Pancreas (tissue), 10 donors: Measurements from ENCODE around the gene THBS2. TPM values are rescaled to one million over a fixed set of nuclear protein-coding genes. Genes with fewer than 3 reads are reported as not detected.
"Not testable (repeated sequence)": the region's sequence is repeated elsewhere in the genome, so short reads cannot be mapped to it uniquely, and the experiment has no call there.

Experiments
- ATAC-seq, 4 donors: fragments of 200-7000 bp; cut with Tn5 transposase; one replicate each; pipeline versions ENCODE4 v1.8.0 to v1.9.1; 2020; ENCODE audit warnings: mild to moderate bottlenecking in 4 of 4, moderate library complexity in 4 of 4
- DNase-seq, 6 donors: peaks; one replicate each; pipeline ENCODE4 v3.0.0-alpha.2; 2020
- FAIRE-seq: peaks from 2 replicates; lab custom pipeline; 2012; peaks lifted over from hg19 to GRCh38; lab: Jason Lieb, UNC
- H3K27ac ChIP-seq, 4 donors: fragments of 200-600 bp; sonication (generic); 1 replicate in 3 of 4; 2 replicates in 1 of 4; pipeline versions ENCODE4 v1.5.0 to v1.8.0; 2020
- H3K27me3 ChIP-seq, 4 donors: fragments of 200-600 bp; one replicate each; pipeline ENCODE4 v1.8.0; 2021
- H3K36me3 ChIP-seq, 3 donors: fragments of 200-600 bp; sonication (generic) in 1 of 3; one replicate each; pipeline versions ENCODE4 v1.5.0 to v1.8.0; 2020 to 2021
- H3K4me1 ChIP-seq, 3 donors: fragments of 200-600 bp; one replicate each; pipeline ENCODE4 v1.8.0; 2021
- H3K4me3 ChIP-seq, 4 donors: fragments of 200-600 bp; sonication (generic) in 2 of 4; one replicate each; pipeline versions ENCODE4 v1.5.0 to v1.8.0; 2020 to 2021
- H3K9me3 ChIP-seq, 4 donors: fragments of 200-600 bp; one replicate each; pipeline ENCODE4 v1.8.0; 2021
- WGBS, 2 donors: extraction: QIAGEN DNeasy Blood & Tissue Kit; methylation state at CpG; one replicate each; pipeline ENCODE4 v1.1.7; 2013; 5-methylcytosine and 5-hydroxymethylcytosine counted together
- intact Hi-C, 3 donors: fragments of 100-400 bp; cut with DNase I; formaldehyde crosslinking; loops; one replicate each; pipeline versions ENCODE4 v1.11.1 to v1.14.2; 2022
- polyA plus RNA-seq, 2 donors: library from polyadenylated mRNA; stranded (reverse); fragments of 200-250 nt; gene quantifications; one replicate each; pipeline ENCODE4 v1.2.3, GENCODE V29; 2013
- total RNA-seq, 6 donors: library from RNA; stranded (reverse); fragmentation: NEBNext Ultra II Directional in 4 of 6; extraction: Animal tissue kit (Norgen Biotek cat#: 25700) in 4 of 6; gene quantifications; one replicate each; pipeline versions ENCODE4 v1.2.1 to v1.2.4, GENCODE V29; 2021 to 2023
- TF ChIP-seq, protein P1 (sequence below), 4 donors: fragments of 200-600 bp; sonication (generic) in 3 of 4; IDR thresholded peaks; one replicate each; pipeline versions ENCODE4 v1.5.0 to v1.8.0; 2021; ENCODE audit warnings: antibody characterized with exemption in 4 of 4
- donor health status: healthy with polysubstance abuse.
- donor health status: DM: no; HTN: no; CAD: no; lungs with moderate emphysema.
- donor health status: DM: no; HTN: no; CAD: no.
- donor health status: control.
- donor health status: control.
- donor health status: Bipolar disorder and iron deficiency.
- donor health status: DM: yes; HTN: yes; CAD: no.
- donor health status: DM: no; HTN: no; CAD: no.
- donor health status: DM: no; HTN: no; CAD: no.
- donor health status: DM: yes; HTN: yes; CAD: no.

THBS2 gene
- total and polyA plus RNA-seq, 8 donors = 0.96 to 39.4 (median 2.6) TPM

DNA sequence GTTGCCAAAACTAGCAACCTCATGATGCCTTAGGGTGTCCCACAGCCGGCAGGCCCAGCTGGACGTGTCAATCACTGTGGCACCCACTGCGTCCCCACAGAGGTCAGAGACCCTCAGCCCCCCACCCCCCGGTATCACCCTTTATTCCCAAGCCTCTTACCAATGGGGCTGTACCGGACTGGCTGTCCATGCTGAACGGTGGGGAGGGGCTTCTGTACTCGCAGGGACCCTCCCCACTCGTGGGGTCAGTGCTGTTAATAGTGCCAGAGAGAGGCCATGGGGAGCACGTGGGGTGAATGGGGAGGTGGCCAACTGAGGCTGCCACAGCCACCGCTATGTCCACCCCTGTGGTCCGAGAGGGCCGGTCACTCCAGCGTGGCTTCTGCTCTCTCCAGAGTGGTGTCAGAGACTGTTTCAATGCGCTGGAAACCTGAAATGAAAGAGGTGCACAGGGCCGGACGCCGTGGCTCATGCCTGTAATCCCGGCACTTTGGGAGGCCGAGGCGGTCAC lies 68.6 kb downstream of the THBS2 start:
- Histone ChIP-seq H3K27me3 (no peaks in the 10 kb centered on the region), H3K4me1 (no peaks in the 10 kb centered on the region), H3K36me3 (no peaks in the 10 kb centered on the region), H3K27ac (no peak overlapping the region), H3K9me3 (no peaks in the 10 kb centered on the region), H3K4me3 (no peak overlapping the region)
- no peak for ATAC-seq
- intact Hi-C loops = no loop called here
- DNase-seq = no peak
- WGBS, 2 donors = 80 to 84% methylated on average over 20 of the region's 20 CpGs
- FAIRE-seq = no peak
- TF ChIP-seq, protein P1, sequence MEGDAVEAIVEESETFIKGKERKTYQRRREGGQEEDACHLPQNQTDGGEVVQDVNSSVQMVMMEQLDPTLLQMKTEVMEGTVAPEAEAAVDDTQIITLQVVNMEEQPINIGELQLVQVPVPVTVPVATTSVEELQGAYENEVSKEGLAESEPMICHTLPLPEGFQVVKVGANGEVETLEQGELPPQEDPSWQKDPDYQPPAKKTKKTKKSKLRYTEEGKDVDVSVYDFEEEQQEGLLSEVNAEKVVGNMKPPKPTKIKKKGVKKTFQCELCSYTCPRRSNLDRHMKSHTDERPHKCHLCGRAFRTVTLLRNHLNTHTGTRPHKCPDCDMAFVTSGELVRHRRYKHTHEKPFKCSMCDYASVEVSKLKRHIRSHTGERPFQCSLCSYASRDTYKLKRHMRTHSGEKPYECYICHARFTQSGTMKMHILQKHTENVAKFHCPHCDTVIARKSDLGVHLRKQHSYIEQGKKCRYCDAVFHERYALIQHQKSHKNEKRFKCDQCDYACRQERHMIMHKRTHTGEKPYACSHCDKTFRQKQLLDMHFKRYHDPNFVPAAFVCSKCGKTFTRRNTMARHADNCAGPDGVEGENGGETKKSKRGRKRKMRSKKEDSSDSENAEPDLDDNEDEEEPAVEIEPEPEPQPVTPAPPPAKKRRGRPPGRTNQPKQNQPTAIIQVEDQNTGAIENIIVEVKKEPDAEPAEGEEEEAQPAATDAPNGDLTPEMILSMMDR (IDR thresholded peaks at IDR 0.05) = no peak

DNA sequence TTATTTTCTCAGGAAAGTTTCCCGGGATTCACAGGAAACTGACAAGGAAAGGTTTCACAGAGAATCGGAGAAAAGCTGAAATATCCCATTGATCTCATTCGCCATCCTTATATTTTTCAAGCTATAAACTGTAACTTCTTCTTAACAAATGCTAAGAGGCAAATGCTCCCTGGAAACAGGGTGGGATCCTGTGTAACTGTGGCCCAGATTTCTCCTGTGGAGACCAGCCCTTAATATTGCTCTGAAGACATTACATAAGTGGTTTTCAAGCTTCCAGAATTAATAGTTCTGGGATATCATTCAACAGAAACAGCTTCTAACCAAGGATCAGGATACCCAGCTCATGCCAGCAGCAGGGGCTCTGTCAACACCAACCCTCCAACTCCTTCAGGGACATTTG lies 69.2 kb downstream of the THBS2 start:
- 86 to 91% methylated on average over 3 of the region's 3 CpGs for WGBS, 2 donors
- no peaks in the 10 kb centered on the region for H3K4me1 ChIP-seq
- ATAC-seq = no peak
- no peak overlapping the region for H3K27ac ChIP-seq
- H3K9me3 ChIP-seq = no peaks in the 10 kb centered on the region
- intact Hi-C loops = no loop called here
- TF ChIP-seq, protein P1 (IDR thresholded peaks at IDR 0.05) = no peak
- no peak for FAIRE-seq
- no peaks in the 10 kb centered on the region for H3K27me3 ChIP-seq
- H3K36me3 ChIP-seq = no peaks in the 10 kb centered on the region
- H3K4me3 ChIP-seq = no peak overlapping the region
- no peak for DNase-seq

DNA sequence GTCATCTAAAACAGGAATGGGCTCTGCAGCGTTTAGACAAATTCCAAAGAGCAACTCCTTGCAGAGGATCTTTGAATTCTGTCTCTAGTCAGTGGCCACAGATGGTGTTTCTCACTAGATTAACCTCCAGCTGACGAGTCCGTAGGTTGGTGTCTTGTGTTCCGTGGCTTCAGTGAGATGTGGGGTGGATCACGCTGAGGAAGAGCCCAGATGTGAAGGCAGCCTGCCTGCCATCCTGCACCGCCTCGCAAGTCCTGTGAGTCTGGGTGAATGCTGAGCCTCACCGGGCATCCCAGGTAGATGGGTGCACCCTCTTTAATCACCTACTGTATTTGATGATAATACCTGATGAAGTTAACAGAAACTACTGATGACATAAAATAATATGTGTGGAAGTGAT lies 70.4 kb downstream of the THBS2 start:
- Histone ChIP-seq H3K4me3 (no peak overlapping the region), H3K36me3 (no peaks in the 10 kb centered on the region), H3K27me3 (no peaks in the 10 kb centered on the region), H3K4me1 (no peaks in the 10 kb centered on the region), H3K27ac (no peak overlapping the region), H3K9me3 (no peaks in the 10 kb centered on the region)
- DNase-seq = no peak
- no peak for ATAC-seq
- intact Hi-C loops = no loop called here
- TF ChIP-seq, protein P1 (IDR thresholded peaks at IDR 0.05) = no peak
- FAIRE-seq = no peak
- WGBS, 2 donors = 65 to 75% methylated on average over 8 of the region's 8 CpGs

DNA sequence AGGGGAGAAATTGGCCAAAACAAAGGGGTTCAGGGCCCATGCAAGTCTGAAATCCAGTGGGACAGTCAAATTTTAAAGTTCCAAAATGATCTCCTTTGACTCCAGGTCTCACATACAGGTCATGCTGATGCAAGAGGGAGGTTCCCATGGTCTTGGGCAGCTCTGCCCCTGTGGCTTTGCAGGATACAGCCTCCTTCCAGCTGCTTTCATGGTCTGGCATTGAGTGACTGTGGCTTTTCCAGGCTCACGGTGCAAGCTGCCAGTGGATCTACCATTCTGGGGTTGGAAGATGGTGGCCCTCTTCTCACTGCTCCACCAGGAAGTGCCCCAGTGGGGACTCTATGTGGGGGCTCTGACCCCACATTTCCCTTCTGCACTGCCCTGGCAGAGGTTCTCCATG lies 73.8 kb downstream of the THBS2 start:
- not testable (repeated sequence) for ATAC-seq
- 89 to 92% methylated on average over 1 of the region's 1 CpG for WGBS, 2 donors

DNA sequence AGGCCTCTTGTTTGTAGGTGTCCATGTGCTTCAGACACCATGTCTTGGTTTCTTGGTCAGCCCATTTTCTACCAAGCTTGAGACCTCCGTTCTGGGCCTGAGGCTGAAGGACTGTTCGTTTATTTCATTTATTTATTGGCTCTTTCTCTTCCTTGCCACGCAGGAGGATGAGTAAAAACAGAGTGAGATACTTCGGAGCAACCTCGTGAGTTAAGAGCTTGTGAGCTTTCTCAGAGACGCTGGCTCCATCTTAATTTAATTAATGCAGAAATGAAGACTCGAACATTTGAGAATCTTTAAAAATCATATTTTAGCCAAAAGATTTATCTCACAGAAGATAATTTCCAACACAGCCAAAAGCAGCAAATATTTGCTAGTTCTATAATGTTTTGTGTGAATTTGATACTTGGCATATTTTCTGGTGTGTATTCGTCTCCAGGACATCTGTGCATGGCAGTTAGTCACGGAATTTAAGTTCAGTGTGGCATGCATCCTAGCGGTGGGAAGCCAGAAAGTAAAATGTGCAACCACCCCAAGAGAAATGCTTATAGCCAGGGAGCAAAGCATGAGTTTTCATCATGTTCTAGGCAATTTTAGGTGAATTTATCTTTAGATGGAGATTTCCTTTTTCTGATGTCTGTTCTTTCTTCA lies 76.0 kb downstream of the THBS2 start:
- no peaks in the 10 kb centered on the region for H3K36me3 ChIP-seq
- 46 to 73% methylated on average over 10 of the region's 10 CpGs for WGBS, 2 donors
- no peak overlapping the region for H3K4me3 ChIP-seq
- intact Hi-C loops = no loop called here
- H3K27me3 ChIP-seq = no peaks in the 10 kb centered on the region
- H3K9me3 ChIP-seq = no peaks in the 10 kb centered on the region
- DNase-seq = no peak
- H3K4me1 ChIP-seq = no peaks in the 10 kb centered on the region
- H3K27ac ChIP-seq = no peak overlapping the region
- FAIRE-seq = no peak
- TF ChIP-seq, protein P1 (IDR thresholded peaks at IDR 0.05) = no peak
- ATAC-seq = no peak

More for the DNA sequence above, 73.8 kb downstream of the THBS2 start:
- H3K9me3 ChIP-seq, FAIRE-seq, DNase-seq, H3K27me3 ChIP-seq, H3K36me3 ChIP-seq, H3K27ac ChIP-seq, H3K4me3 ChIP-seq, H3K4me1 ChIP-seq, intact Hi-C loops: not testable (repeated sequence)
